Peyer's patch (tissue), 4 donors: ENCODE measurements around the gene ANKH. TPM values are rescaled to one million over a fixed set of nuclear protein-coding genes. Genes with fewer than 3 reads are reported as not detected.

Experiments
- DNase-seq, 3 donors: peaks; one replicate each; pipeline ENCODE4 v3.0.0-alpha.2; 2017 to 2019
- H3K27ac ChIP-seq, 4 donors: fragments of 200-600 bp; sonication (generic); one replicate each; pipeline ENCODE4 v1.5.1; 2016 to 2019
- H3K27me3 ChIP-seq, 2 donors: fragments of 200-600 bp; sonication (generic); one replicate each; pipeline ENCODE4 v1.5.1; 2019
- H3K36me3 ChIP-seq, 3 donors: fragments of 200-600 bp; sonication (generic); one replicate each; pipeline ENCODE4 v1.5.1; 2016 to 2019
- H3K4me1 ChIP-seq, 4 donors: fragments of 200-600 bp; sonication (generic); one replicate each; pipeline ENCODE4 v1.5.1; 2016 to 2019
- H3K4me3 ChIP-seq, 4 donors: fragments of 200-600 bp; sonication (generic); 1 replicate in 3 of 4; 2 replicates in 1 of 4; pipeline ENCODE4 v1.5.1; 2016 to 2019; ENCODE audit warnings: mild to moderate bottlenecking in 1 of 4
- H3K9me3 ChIP-seq, 4 donors: fragments of 200-600 bp; sonication (generic); one replicate each; pipeline ENCODE4 v1.5.1; 2016 to 2019; ENCODE audit warnings: mild to moderate bottlenecking in 1 of 4
- CTCF ChIP-seq, 6 experiments: fragments of 450-650 bp in 4 of 6; fragments of 200-600 bp in 2 of 6; sonication (generic) in 1 of 6; IDR thresholded peaks; one replicate each; pipeline ENCODE4 v1.5.1; 2017 to 2019; ENCODE audit warnings: antibody characterized with exemption in 6 of 6, mild to moderate bottlenecking in 3 of 6, moderate library complexity in 1 of 6
- POLR2A ChIP-seq, 2 donors: fragments of 450-650 bp; IDR thresholded peaks; one replicate each; pipeline ENCODE4 v1.5.1; 2017; ENCODE audit warnings: antibody characterized with exemption in 2 of 2, mild to moderate bottlenecking in 2 of 2, moderate library complexity in 2 of 2
- total RNA-seq, 4 donors: library from RNA; depleted of rRNA; stranded (reverse); fragments of >200 nt; gene quantifications; one replicate each; pipeline ENCODE4 v1.1.0, GENCODE V29; 2016

The ANKH gene
- total RNA-seq, 4 donors from 2014 or later: 28.9 to 98.0 (median 96.1) TPM

GRCh38 chr5:14753947-14754346 lies 117.6 kb downstream of the ANKH start:
- Histone ChIP-seq H3K9me3 (no peaks in the 10 kb centered on the region), H3K27me3 (no peaks in the 10 kb centered on the region), H3K36me3 (peaks cover 0 to 39% (median 0%) of the 10 kb centered on the region in 3 donors), H3K4me3 (no peak overlapping the region), H3K27ac (no peak overlapping the region), H3K4me1 (no peaks in the 10 kb centered on the region)
- TF ChIP-seq CTCF (IDR thresholded peaks at IDR 0.05) (no peak), POLR2A (IDR thresholded peaks at IDR 0.05) (no peak)
- DNase-seq: no peak

DNA sequence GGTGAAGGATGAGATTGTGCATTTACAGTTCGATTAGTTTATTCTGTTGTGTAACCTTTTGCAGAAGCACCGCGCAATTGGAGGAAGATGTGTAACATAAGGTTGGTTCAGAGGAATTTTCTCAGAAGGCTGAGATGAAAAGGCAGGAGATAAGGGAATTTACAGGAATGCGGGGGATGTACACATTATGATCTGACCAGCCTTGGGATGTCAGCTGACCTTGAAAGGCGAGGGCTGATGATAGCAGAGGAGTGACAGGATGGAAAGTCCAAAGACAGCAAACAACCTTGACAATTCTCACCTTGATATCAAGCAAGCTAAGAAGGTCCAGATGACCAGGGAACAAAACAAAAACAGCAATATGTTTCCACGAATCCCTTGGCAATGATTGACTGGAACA lies 118.3 kb downstream of the ANKH start:
- Histone ChIP-seq H3K36me3 (peaks cover 0 to 39% (median 0%) of the 10 kb centered on the region in 3 donors), H3K27ac (no peak overlapping the region), H3K4me3 (no peak overlapping the region), H3K27me3 (no peaks in the 10 kb centered on the region), H3K9me3 (no peaks in the 10 kb centered on the region), H3K4me1 (no peaks in the 10 kb centered on the region)
- TF ChIP-seq POLR2A (IDR thresholded peaks at IDR 0.05) (no peak), CTCF (IDR thresholded peaks at IDR 0.05) (no peak)
- no peak for DNase-seq

DNA sequence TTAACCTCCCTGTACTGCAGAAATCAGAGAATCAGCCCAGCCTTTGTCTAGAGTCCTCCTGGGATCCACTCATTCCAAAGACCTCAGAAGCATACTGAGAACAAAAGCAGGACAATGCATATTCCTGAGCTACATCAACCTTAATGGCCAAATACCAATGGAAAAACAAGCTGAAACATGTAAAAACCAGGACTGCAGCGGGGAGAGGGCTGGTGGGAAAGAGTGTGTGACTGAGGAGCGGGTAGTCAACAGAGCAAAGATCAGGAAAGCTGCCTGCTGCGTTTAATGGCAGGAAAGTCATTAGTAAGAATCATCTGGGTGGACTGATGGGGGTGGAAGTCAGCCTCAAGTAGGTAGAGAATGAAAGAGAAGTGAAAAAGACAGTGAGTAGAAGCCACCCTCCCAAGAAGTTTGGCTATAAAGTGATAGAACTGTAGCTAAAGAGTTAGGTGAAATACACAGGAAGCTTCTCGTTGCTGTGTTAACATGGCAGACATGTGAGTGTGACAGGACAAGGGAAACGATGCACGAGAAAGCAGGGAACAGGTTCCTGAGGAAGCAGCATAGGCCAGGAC lies 119.0 kb downstream of the ANKH start:
- DNase-seq: no peak
- no peaks in the 10 kb centered on the region for H3K27me3 ChIP-seq
- H3K9me3 ChIP-seq: no peaks in the 10 kb centered on the region
- no peak overlapping the region for H3K27ac ChIP-seq
- H3K36me3 ChIP-seq: peaks cover 0 to 42% (median 0%) of the 10 kb centered on the region in 3 donors
- TF ChIP-seq POLR2A (IDR thresholded peaks at IDR 0.05) (no peak), CTCF (IDR thresholded peaks at IDR 0.05) (no peak)
- no peaks in the 10 kb centered on the region for H3K4me1 ChIP-seq
- H3K4me3 ChIP-seq: no peak overlapping the region

GRCh38 chr5:14750712-14751111 lies 120.9 kb downstream of the ANKH start:
- no peak for DNase-seq
- H3K27me3 ChIP-seq: no peaks in the 10 kb centered on the region
- H3K27ac ChIP-seq: no peak overlapping the region
- H3K9me3 ChIP-seq: no peaks in the 10 kb centered on the region
- TF ChIP-seq POLR2A (IDR thresholded peaks at IDR 0.05) (no peak), CTCF (IDR thresholded peaks at IDR 0.05) (no peak)
- peaks cover 0 to 55% (median 0%) of the 10 kb centered on the region in 3 donors for H3K36me3 ChIP-seq
- no peaks in the 10 kb centered on the region for H3K4me1 ChIP-seq
- H3K4me3 ChIP-seq: no peak overlapping the region

DNA sequence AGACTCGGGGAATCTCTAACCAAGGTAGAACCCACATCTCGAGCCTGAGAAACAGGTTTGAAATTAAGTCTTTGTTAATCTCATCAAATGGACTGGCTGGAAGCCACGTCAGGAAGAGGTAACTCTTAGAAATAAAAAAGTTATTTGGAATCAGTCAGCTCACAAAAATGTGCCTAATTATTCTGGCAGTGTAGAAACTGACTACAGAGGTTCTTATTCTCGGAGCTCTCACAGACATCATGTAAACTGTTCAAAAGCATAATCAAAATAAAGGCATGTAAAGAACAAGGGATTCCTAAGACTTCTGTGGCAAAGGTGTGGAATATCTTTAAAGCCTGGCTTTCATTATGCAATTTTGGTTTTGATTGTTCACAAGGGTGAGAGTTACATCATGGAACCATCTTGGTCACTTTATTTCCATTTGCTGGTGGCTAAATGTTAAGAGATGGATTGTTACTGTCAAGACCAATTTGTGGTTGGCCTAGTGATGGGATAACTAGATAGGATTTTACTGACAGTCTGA lies 121.9 kb downstream of the ANKH start:
- Histone ChIP-seq H3K36me3 (peaks cover 0 to 55% (median 0%) of the 10 kb centered on the region in 3 donors), H3K4me1 (no peaks in the 10 kb centered on the region), H3K9me3 (no peaks in the 10 kb centered on the region), H3K27me3 (no peaks in the 10 kb centered on the region), H3K4me3 (no peak overlapping the region), H3K27ac (no peak overlapping the region)
- DNase-seq: no peak
- TF ChIP-seq POLR2A (IDR thresholded peaks at IDR 0.05): no peak
- TF ChIP-seq CTCF (IDR thresholded peaks at IDR 0.05): no peak
